CD4-positive, alpha-beta T cell treated with Interleukin-15 for 1 hour (primary cell): ENCODE results near the gene DUSP5.

Source experiments
- DNase-seq: peaks from one replicate; pipeline ENCODE4 v3.0.0-alpha.2; 2020

DUSP5 gene

DNA sequence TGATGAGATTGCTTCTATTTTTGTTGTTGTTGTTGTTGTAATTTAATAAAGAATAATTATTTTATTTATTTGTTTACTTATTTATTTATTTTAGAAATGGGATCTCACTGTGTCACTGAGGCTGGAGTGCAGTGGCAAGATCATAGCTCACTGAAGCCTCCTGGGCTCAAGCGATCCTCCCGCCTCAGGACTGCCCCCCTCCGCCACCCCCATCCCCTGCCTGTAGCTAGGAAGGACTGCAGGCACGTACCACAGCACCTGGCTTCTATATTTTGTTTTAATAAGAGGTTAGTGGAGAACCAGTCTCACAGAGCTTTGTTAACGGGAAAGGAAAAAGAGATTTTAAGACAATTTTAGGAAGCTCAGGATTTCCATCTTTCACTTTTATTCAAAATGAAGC, 50.3 kb downstream of the DUSP5 start:
- DNase-seq, result no peak

DNA sequence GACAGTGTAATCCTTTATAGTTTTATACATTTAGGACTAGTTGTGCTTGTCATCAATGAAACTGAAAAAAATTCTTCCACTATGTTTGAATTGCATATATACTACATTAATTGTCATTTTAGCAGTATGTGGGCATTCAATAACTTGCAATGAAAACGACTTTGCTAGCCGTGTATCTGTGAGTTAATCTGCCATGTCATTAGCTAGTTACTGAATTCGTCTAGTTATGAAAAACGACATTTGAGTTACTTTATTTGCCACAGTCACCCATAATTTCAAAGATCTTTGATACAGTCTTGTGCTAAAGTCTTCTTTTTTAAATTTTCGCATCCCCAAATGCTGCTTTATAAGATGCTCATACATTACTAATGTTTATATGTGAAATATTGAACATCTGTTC, 51.5 kb downstream of the DUSP5 start:
- no peak for DNase-seq

DNA sequence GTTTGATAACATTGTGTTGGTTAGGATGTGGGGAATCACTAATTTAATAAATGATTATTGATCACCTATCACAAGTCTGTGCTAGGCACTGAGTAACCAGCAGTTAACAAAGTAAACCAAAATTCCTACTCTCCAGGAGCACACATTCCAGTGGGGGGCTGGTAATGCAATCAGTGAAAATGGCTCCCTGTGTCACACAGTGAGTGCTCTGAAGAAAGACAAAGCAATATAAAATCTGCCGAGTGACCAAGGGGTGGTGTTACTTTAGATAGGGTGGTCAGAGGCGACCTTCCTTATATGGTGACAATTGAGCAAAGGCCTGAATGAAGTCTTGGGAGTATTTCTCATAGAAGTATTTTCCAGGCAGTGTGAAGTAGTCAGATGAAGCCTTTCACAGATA, 56.2 kb downstream of the DUSP5 start:
- DNase-seq, result no peak

DNA sequence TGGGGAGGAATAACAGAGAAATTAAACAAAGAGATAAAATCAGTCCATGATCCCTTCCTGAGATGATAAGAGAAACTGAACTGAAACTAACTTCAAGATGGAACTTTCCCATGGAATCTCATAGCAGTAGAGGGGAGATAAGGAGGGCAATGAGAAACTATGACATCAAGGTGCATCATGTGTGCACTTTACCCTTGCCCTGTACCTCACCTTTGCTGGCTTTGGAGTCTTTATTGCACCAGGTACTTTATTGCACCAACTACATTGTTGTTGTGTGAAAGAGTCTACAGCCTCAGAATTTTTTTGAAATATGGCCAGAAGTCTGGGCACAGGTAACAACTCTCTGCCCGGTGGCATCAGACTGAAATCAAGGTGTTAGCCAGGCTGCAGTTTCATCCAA, 58.6 kb downstream of the DUSP5 start:
- DNase-seq, result no peak

DNA sequence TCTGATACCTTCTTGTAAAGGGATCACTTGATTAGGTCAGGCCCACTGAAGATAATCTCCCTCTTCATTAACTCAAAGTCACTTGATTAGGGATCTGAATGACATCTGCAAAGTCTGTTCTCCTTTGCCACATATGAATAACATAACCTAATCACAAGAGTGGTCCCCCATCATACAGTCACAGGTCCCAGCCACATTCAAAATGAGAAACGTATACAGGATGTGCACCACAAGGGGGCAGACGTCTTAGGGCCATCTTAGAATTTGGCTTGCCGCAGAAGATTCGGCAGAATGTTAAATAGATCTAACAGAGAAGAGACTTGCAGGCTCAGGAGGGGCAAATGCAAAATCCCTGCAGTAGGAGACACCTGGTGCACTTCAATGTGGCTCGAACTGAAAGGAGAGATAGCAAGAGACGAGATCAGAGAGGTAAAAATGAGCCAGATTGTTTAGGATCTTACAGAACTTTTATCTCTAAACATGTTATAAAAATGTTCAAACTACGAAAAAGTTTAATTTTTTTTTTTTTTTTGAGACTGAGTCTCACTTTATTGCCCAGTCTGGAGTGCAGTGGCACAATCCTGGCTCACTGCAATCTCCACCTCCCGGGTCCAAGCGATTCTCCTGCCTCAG, 59.4 kb downstream of the DUSP5 start:
- peak; percentile 46 for DNase-seq

DNA sequence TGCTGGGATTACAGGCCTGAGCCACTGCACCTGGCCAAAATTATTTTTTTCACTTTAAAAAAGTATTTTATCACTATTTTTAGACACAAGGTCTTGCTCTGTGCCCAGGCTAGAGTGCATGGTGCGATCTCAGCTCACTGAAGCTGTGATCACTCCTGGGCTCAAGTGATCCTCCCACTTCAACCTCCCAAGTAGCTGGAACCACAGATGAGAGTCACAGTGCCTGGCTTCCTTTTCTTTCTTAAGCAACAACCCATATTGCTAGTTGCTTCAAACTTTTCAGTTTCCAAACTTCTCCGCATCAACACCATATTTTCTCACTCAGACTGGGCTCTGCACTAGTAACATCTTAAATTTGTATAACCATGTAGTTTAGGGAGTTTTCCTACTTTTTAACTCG, 60.3 kb downstream of the DUSP5 start:
- DNase-seq, result no peak

DNA sequence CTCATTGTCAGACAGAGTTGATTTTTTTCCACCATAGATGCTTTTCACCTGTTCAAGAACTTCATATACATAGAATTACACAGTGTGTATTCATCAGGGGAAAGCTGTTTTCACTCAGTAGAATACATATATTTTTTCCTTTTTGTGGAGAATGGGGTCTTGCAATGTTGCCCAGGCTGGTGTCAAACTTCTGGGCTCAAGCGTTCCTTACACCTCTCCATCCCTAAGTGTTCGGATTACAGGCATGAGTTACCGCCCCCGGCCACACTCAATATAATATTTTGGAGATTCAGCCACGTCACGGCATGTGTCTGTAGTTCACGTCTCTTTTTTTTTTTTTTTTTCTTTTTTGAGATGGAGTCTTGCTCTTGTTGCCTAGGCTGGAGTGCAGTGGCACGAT, 62.3 kb downstream of the DUSP5 start:
- DNase-seq, result no peak
